ENCODE measurements around the gene CGB8. TPM values are rescaled to one million over a fixed set of nuclear protein-coding genes. Genes with fewer than 3 reads are reported as not detected.
A peak's percentile ranks its signal among the peaks of the same experiment; 100 is the strongest.

Gene CGB8
- total RNA-seq, 1 donor from 2014 or later, result not detected

GRCh38 chr19:49017041-49017665 is 31.8 kb downstream of the CGB8 start, which contains the start of gene LHB:
Gene LHB (minus strand): TSS chr19:49017091. CDS start chr19:49017081, 10 bp downstream.
- H3K4me3 ChIP-seq, result peak within 1 kb of the TSS; percentile 56
- H3K9ac ChIP-seq, result no peak within 1 kb of the TSS
- peaks cover 19% of the 10 kb centered on the region for H3K4me1 Mint-ChIP-seq
- H3K27ac Mint-ChIP-seq, result no peak within 1 kb of the TSS
- DNase-seq (ENCODE audit: low spot score), result no peak
- no peak within 1 kb of the TSS for H3K27ac ChIP-seq
- H3K9me3 ChIP-seq (ENCODE audit: low read depth), result no peaks in the 10 kb centered on the region
- H3K79me2 ChIP-seq (ENCODE audit: low read depth), result no peaks in the 10 kb centered on the region
- TF ChIP-seq EZH2phosphoT487 (IDR thresholded peaks at IDR 0.05) (no peak), EZH2 (IDR thresholded peaks at IDR 0.05) (no peak), CTCF (IDR thresholded peaks at IDR 0.05) (no peak)
- no peak within 1 kb of the TSS for H2AFZ ChIP-seq (replicated peaks)
- peaks cover 2% of the 10 kb centered on the region for H3K9me3 Mint-ChIP-seq
- no peaks in the 10 kb centered on the region for H3K36me3 ChIP-seq
- peaks cover 12% of the 10 kb centered on the region for H3K4me1 ChIP-seq
- H3K27me3 Mint-ChIP-seq (ENCODE audit: insufficient read depth, low read depth), result peaks cover 25% of the 10 kb centered on the region
- H3K36me3 Mint-ChIP-seq, result peaks cover 6% of the 10 kb centered on the region
- H3K4me2 ChIP-seq, result peak within 1 kb of the TSS; percentile 92
- H3K4me3 Mint-ChIP-seq, result no peak within 1 kb of the TSS
- peaks cover 21% of the 10 kb centered on the region for H3F3A ChIP-seq (ENCODE audit: low read depth)
- peaks cover 8% of the 10 kb centered on the region for H4K20me1 ChIP-seq (ENCODE audit: low read depth)
- peaks cover 52% of the 10 kb centered on the region for H3K27me3 ChIP-seq

- H3K9ac ChIP-seq, result no peak overlapping the region
- Mint-ChIP-seq H3K36me3 (peaks cover 6% of the 10 kb centered on the region), H3K9me3 (peaks cover 2% of the 10 kb centered on the region), H3K4me1 (peaks cover 15% of the 10 kb centered on the region), H3K4me3 (no peak overlapping the region), H3K27me3 (ENCODE audit: insufficient read depth, low read depth) (peaks cover 20% of the 10 kb centered on the region), H3K27ac (no peak overlapping the region)
- TF ChIP-seq EZH2 (IDR thresholded peaks at IDR 0.05), result no peak
- TF ChIP-seq CTCF (IDR thresholded peaks at IDR 0.05), result no peak
- no peak for TF ChIP-seq EZH2phosphoT487 (IDR thresholded peaks at IDR 0.05)
- no peaks in the 10 kb centered on the region for H3K79me2 ChIP-seq (ENCODE audit: low read depth)
- peaks cover 8% of the 10 kb centered on the region for H4K20me1 ChIP-seq (ENCODE audit: low read depth)
- no peak for DNase-seq (ENCODE audit: low spot score)
- H2AFZ ChIP-seq (replicated peaks), result no peak overlapping the region
- H3K4me3 ChIP-seq, result no peak overlapping the region
- H3K27ac ChIP-seq, result no peak overlapping the region
- peaks cover 21% of the 10 kb centered on the region for H3F3A ChIP-seq (ENCODE audit: low read depth)
- H3K27me3 ChIP-seq, result peaks cover 43% of the 10 kb centered on the region
- H3K9me3 ChIP-seq (ENCODE audit: low read depth), result no peaks in the 10 kb centered on the region
- peaks cover 12% of the 10 kb centered on the region for H3K4me1 ChIP-seq
- no peaks in the 10 kb centered on the region for H3K36me3 ChIP-seq
- H3K4me2 ChIP-seq, result no peak overlapping the region
These were observed 32.7 kb downstream of the CGB8 start for GRCh38 chr19:49016067-49016839.

GRCh38 chr19:49014870-49015255 is 34.0 kb downstream of the CGB8 start:
- Histone ChIP-seq H3F3A (ENCODE audit: low read depth) (peaks cover 12% of the 10 kb centered on the region), H3K9ac (no peak overlapping the region), H3K4me2 (no peak overlapping the region), H3K4me3 (no peak overlapping the region), H3K79me2 (ENCODE audit: low read depth) (no peaks in the 10 kb centered on the region), H4K20me1 (ENCODE audit: low read depth) (peaks cover 8% of the 10 kb centered on the region), H3K9me3 (ENCODE audit: low read depth) (no peaks in the 10 kb centered on the region), H3K4me1 (peaks cover 12% of the 10 kb centered on the region), H2AFZ (replicated peaks) (no peak overlapping the region), H3K27me3 (peaks cover 29% of the 10 kb centered on the region), H3K27ac (no peak overlapping the region), H3K36me3 (no peaks in the 10 kb centered on the region)
- H3K27ac Mint-ChIP-seq, result no peak overlapping the region
- H3K4me3 Mint-ChIP-seq, result no peak overlapping the region
- peaks cover 4% of the 10 kb centered on the region for H3K4me1 Mint-ChIP-seq
- peaks cover 13% of the 10 kb centered on the region for H3K27me3 Mint-ChIP-seq (ENCODE audit: insufficient read depth, low read depth)
- peaks cover 2% of the 10 kb centered on the region for H3K9me3 Mint-ChIP-seq
- no peak for TF ChIP-seq EZH2phosphoT487 (IDR thresholded peaks at IDR 0.05)
- no peak for TF ChIP-seq EZH2 (IDR thresholded peaks at IDR 0.05)
- TF ChIP-seq CTCF (IDR thresholded peaks at IDR 0.05), result no peak
- no peak for DNase-seq (ENCODE audit: low spot score)
- peaks cover 9% of the 10 kb centered on the region for H3K36me3 Mint-ChIP-seq

All from neural progenitor cell (in vitro differentiated cells).